GM21360 (cell line): ENCODE measurements around the gene RASA1.
"Not testable (repeated sequence)": the region's sequence is repeated elsewhere in the genome, so short reads cannot be mapped to it uniquely, and the experiment has no call there.

Experiments used
- ATAC-seq: cut with Tn5 transposase; IDR thresholded peaks from one replicate; pipeline ENCODE4 v1.9.1; 2021; ENCODE audit warnings: mild to moderate bottlenecking, moderate library complexity; ENCODE audit not compliant: unreplicated experiment

RASA1 gene

DNA sequence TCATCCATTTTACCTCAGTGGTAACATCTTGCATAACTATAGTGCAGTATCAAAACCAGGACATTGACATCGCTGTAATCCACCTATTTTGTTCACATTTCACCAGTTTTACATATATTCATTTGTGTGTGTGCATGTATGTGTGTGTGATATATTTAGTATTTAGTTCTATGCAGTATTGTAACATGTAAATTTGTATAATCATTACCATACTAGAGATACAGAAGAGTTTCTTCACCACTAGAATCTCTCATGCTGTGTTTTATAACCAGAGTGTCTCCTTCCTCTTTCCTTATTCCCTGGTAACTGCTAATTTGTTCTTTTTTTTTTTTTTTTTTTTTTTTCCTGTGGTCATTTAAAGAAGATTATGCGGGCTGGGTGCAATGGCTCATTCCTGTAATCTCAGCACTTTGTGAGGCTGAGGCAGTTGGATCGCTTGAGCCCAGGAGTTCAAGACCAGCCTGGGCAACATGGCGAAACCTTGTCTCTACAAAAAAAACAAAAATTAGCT lies 11.0 kb downstream of the RASA1 start:
- no peak for ATAC-seq

DNA sequence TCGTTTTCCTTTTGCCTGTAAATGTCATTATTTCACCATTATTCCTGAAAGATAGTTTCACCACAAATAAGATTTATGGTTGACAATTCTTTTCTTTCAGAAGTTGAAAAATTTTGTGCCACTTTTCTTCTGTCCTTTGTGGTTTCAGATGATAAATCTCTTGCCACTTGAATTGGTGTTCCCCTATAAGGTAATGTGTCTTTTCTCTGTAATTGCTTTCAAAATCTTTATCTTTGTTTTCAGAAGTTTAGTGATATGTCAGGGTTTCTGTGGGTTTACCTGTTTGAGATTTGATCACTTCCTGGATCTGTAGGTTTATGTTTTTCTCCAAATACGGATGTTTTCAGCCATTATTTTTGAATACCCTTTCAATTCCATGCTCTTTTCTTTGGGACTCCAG lies 14.6 kb downstream of the RASA1 start:
- no peak for ATAC-seq

DNA sequence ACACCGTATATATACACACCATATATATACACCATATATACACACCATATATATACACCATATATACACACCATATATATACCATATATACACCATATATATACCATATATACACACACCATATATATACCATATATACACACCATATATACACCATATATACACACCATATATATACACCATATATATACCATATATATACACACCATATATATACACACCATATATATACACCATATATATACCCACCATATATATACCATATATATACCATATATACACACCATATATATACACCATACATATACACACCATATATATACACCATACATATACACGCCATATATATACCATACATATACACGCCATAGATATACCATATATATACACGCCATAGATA lies 19.6 kb downstream of the RASA1 start:
- ATAC-seq, result not testable (repeated sequence)

DNA sequence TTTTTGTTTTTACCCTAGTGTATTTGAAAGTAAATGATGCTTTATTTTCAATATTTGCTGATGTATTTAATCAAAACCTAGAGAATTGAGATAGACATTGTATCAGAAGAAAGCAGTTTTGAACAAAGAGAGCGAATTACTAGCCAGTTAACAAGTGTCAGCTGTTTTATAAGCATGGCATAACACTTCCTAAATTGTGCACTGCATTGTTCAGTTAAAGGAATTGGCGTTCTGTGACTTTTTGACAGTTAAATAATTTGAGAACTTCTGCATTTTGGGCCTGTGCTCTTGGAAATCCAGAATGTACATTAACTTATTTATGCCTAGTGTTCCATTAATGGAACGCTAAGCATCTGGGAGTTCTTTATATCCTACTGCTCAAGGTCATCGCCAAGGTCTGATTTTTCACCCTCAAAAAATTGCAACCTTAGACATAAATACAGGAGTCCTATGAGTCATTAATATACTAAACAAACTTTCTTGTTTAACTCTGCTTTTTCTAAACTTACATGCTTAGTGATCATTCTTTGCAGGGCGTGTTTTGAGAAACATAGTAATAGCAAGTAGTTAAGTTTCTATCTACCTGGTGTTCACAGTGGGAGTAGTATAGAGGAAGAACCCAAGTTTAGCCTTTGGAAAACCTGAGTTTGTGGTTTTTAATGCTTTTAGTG lies 31.1 kb downstream of the RASA1 start:
- no peak for ATAC-seq

DNA sequence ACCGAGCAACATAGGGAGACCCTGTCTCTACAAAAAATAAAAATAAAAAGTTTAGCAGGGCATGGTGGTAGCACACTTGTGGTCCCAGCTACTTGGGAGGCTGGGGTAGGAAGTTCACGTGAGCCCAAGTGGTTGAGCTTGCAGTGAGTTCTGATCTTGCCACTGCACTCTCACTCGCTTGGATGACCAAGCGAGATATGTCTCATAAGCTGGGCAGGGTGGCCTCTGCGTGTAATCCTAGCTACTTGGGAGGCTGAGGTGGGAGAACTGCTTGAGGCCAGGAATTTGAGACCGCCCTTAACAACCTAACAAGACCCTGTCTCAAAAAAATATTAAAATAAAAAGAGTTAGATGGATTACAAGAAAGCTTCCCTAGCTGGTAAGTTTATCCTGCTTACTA lies 32.5 kb downstream of the RASA1 start:
- no peak for ATAC-seq

DNA sequence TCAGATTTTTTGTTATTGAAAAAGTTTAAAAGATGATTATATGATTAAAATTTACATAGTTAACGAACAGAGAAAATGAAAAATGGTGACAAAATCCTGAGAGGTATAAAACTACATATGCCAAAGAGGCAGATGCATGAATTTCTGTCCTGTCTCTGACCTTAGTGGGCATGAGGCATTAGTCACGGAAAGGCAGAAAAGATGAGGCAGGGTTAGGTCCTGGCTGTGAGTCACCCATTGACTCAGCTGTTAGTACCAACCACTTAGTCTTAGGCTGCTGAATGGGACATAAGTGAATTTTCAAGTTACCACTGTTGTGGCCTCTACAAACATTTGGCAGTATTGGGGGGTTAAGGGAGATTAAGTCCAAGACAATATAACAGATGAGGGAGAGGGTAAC lies 33.1 kb downstream of the RASA1 start:
- ATAC-seq, result no peak

DNA sequence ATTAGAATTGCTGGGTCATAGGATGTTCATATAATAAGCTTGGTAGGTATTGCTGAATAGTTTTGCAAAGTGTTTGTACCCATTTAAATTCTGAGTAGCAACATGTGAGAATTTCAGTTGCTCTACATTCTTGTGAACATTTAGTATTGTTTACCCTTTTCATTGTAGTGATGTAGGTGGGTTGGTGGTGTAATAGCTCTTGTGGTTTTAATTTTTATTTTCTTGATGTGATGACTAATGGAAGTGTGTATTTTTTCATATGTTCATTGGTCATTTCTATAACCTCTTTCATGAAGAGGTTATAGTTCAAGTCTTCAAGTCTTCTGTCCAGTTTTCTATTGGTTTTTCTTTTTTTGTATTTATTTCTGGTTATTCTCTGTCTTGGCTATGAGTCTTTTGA lies 34.4 kb downstream of the RASA1 start:
- ATAC-seq, result no peak

DNA sequence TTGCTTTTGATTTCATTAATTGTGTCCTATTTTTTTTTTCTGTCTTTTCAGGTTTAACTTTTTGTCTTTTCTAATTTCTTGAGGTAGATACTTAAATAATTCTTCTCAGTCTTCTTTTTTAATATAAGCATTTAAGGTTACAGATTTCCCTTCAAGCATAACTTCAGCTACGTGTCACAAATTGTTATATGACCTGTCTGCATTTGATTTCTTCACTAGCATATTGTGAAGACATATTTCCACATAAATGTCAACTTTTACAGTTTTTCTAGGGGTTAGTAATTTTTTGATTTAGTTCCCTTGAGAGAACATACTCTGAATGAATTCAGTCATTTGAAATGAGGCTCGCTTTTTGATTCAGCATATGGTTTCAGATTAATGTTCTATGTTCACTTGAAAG lies 35.6 kb downstream of the RASA1 start:
- ATAC-seq, result no peak

DNA sequence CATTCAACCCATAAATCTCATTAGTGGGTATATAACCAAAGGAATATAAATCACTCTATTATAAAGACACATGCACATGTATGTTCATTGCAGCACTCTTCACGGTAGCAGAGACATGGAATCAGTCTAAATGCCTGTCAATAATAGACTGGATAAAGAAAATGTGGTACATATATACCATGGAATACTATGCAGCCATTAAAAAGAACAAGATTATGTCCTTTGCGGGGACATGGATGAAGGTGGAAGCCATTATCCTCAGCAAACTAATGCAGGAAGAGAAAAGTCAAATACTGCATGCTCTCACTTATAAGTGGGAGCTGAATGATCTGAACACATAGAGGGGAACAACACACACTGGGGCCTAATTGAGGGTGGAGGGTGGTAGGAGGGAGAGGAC lies 38.4 kb downstream of the RASA1 start:
- not testable (repeated sequence) for ATAC-seq

DNA sequence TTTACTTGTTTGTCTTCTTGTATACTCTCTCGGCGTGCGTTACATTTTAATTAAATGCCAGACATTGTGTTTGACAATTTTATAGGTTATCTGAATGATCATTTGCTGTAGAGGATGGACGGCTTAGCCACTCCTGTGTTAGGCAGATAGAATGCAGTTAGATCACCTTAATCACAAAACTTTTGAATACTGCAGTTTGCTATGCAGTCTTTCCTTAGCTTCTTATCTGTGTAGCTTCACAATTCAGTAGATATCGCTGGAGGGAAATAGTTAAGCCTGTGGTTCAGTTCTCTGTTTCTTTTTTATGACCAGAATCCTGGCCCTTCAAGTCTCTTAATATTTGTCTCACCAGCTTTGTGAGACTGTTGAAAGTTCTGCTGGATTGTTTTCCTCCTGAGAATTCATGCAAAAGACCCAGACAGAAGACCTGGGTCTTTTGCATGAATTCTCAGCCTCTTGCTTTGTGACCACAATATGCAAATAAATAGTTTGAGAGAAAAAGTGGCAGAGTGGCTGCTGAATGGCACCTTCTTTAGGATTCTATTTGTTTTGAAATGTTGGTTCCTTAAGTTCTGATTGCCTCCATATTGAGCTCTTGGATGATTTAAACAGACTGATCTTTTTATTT lies 40.2 kb downstream of the RASA1 start:
- ATAC-seq, result peak; percentile 78

DNA sequence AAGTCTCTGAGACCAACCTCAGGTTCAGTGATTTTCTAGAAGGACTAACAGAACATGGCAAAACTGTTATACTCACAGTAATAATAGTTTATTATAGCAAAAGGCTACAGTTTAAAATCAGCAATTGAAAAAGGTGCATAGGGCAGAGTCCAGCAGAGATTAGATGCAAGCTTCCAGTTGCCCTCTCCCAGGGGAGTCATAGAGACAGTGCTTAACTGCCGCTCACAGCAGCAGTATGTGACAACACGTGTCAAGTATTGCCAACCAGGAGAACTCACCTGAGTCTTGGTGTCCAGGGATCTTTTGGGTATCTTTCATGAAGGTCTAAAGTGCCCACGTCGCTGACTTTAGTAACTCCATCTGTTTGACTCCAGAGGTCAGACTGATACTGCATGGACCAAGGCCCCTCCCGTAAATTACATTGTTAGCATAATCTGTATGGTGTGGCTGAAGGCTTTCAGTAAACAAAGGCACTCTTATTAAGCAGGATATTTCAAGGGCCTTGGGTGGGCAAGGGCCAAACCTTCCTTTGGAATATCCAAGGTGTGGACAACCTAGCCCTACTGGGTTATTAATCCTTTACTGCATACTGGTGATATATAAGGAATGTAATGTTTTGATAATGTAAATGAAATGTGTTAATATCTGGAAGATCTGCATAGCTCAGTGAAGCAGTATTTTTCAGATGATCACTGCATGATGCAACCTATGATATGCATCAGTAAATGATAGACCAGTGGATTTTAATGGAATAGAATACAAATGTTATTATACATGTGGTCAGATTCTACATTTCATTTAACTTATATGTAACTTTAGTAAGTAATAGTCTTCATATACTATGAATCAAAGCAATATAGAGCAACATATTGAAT lies 44.0 kb downstream of the RASA1 start:
- ATAC-seq, result no peak

DNA sequence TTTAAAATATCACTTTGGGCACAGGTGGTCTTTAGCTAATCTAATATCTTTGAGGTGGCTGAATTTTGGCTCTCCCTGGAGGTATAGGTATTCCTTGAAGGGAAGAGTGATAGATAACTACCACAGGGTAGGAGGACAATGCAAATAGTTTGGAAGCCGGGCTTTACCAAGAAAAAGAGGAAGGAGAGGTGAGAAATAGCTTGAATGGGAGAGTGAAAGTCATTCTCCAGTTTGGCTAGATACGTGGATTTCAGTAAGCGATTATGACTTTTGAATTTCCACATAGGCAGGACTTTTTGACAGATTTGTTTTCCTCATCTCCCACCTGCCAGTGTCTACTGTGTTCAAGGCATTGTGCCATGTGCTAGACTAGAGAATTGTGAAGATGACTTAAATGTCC lies 45.5 kb downstream of the RASA1 start:
- no peak for ATAC-seq

DNA sequence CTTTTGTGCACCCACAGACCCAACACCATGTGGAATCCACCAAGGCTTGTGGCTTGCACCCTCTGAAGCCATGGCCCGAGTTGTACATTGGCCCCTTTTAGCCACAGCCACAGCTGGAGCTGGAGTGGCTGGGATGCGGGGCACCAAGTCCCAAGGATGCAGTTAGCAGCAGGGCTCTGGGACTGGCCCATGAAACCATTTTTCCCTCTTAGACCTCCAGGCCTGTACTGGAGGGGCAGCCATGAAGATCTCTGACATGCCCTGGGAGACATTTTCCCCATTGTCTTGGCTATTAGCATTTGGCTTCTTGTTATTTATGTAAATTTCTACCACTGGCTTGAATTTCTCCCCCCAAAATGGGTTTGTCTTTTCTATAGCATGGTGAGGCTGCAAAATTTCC lies 51.8 kb downstream of the RASA1 start:
- ATAC-seq, result no peak

DNA sequence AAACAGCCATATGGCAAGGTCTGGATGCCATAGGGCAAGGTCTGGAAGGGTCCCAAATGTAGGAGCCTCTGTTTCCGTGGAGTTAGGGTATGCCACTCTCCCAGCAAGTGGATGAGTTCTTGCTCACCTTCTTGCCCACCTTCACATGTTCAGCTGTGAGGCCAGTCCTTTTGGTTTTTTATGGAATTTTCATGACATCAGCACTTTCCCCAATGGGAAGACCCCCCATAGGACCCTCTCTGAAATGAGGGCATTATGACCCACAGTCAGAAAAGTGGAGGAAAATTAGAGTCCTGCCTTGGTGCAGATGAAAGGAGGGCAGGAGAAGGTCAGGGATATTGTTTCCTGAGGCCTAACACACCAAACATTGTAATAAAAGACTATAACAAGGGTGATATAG lies 53.9 kb downstream of the RASA1 start:
- no peak for ATAC-seq

DNA sequence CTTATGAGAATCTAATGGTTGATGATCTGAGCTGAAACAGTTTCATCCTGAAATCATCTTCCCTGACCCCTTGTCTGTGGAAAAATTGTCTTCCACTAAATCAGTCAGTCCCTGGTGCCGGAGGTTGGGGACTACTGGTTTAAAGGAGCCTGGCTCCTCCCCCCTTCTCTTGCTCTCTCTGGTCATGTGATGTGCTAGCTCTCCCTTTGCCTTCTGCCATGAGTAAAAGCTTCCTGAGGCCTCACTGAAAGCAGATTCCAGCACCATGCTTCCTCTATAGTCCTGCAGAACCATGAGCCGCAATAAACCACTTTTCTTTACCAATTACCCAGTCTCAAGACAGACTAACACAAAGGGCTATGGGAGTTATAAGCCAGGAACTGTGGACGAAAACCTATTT lies 54.7 kb downstream of the RASA1 start:
- ATAC-seq, result no peak

DNA sequence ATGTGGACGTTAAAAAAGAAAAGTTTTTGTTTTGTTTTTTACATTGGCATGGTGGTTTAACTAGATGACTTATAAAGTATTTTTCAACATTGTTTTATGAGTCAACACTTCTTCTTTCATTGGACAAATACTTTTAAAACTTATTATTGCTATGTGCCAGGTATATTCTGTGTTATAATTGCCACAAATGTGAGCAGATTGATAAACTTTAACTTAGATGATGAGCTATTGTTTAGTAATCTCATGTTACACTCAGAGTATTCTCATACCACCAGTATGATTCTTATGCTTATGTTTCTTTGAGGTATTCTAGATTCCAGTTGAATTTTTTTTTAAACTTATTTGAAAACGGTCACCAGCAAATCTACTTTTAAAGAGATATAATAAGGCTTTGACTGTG lies 60.3 kb downstream of the RASA1 start:
- ATAC-seq, result no peak

DNA sequence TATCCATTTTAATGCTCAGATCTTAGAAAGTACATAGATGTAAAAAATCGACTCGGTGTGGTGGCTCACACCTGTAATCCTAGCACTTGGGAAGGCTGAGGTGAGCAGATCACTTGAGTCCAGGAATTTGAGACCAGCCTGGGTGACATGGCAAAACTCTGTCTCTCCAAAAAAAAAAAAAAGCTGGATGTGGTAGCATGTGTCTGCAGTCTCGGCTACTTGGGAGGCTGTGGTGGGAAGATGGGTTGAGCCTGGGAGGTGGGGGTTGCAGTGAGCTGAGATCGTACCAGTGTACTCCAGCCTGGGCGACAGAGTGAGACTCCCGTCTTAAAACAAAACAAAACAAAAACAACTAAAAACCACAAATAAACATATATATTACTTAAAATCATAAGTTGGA lies 61.4 kb downstream of the RASA1 start:
- no peak for ATAC-seq

DNA sequence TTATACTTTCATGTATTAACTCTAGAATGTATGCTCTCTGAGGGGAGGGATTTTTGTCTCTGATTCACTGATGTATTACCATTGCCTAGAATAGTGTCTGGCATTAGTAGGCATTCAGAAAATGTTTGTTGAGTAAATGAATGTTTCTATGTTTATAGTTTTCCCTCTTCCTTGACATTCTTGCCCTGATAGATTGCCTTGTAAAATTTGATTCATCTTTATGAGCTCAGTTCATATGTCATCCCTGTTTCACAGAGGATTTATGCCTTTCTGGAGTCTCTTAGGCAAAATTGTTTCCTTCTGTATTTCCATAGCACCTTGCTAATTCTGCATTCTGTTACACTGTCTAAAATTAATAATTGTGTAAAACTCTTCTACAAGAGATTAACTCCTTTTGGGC lies 72.3 kb downstream of the RASA1 start:
- no peak for ATAC-seq

DNA sequence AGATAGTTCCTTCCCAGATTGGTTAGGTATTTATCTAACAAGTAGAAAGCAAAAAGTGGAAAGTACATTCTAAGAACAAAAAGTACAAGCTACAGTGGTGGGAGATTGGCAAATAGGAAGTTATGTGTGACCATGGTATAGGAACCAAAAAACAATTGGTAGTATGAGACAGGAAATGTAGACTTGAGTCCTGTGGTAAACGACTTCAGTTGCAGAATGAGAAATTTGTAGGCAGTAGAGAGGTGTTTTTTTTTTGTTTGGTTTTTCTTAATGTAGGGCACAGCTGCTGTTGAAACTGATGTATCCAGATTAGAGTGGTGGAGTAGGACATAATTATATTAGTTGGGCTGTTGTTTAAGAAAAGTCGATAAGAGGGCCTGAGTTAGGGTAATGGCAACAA lies 73.0 kb downstream of the RASA1 start:
- ATAC-seq, result peak; percentile 99

DNA sequence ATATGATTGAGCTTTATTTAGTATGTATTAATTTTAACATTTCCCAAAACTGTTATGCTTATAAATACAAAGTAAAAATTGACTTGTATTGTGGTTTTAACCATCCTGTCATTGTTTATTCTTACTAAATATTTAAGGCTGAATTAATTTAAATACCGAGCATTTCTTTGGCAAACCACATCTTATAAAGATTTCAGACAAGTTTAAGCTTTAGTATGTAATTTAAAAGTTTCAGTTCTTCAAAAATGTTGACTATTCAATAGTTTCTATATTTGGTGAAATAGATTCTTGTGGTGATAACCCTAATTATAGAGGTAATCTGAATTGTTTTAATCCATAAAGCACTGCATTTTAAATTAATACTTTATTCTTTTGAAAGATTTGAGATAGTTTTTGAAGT lies 79.6 kb downstream of the RASA1 start:
- no peak for ATAC-seq

DNA sequence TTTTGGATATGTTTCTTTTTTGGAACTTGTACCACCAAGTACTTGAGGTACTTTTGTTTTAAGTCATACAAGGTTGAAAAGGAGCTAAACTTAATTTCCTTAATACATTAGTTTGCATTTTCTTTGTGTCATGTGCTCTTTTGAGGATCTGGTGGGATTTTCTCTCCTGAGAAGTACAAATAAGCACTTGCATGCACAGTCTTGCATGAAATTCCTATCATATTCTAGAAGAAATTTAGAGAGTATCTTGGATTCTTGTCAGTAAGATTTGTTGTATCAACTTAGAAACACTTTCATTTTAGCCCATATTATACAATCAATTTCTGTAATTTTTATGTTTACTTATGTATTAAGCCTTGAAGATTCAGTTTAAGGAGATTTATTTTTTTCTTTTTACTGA lies 80.2 kb downstream of the RASA1 start:
- ATAC-seq, result no peak

DNA sequence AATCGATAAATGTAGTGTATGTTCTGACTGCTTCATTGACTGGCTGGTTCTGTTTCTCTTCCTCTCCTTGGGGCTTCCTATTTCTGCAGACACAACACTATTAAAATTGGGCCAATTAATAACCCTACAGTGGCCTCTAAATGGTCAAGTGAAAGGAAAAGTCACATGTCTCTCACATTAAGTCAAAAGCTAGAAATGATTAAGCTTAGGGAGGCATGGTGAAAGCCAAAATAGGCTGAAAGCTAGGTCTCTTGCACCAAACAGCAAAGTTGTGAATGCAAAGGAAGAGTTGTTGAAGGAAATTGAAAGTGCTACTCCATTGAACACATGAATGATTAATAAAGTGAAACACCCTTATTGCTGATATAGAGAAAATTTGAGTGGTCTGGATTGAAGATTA lies 86.8 kb downstream of the RASA1 start:
- ATAC-seq, result no peak
